GM12878 (cell line): Measurements from ENCODE around the gene ISG15. TPM values are rescaled to one million over a fixed set of nuclear protein-coding genes. Genes with fewer than 3 reads are reported as not detected.

Source experiments
- ATAC-seq: fragments of 200-7000 bp; cut with Tn5 transposase; 3 replicates; pipeline ENCODE4 v1.9.1; 2020; ENCODE audit warnings: mild to moderate bottlenecking, moderate library complexity
- BruUV-seq: library from RNA; stranded (reverse); fragments of 400-500 nt; replicated peaks from 2 replicates; lab custom pipeline; 2021; lab: Mats Ljungman, UMichigan
- CTCF ChIA-PET: fragments of 300-600 bp; sonication (Branson Sonifier 250); formaldehyde crosslinking; extraction: SDS; loops from one replicate; lab custom pipeline; 2021; ENCODE audit warnings: inconsistent platforms; lab: Yijun Ruan, JAX
- POLR2A ChIA-PET: fragments of 350-600 bp; formaldehyde crosslinking; extraction: SDS; loops from one replicate; lab custom pipeline; 2021; ENCODE audit warnings: inconsistent platforms; lab: Charles Lee
- RAD21 ChIA-PET: fragments of 300-600 bp; sonication (Branson Sonifier 250); formaldehyde crosslinking; loops from one replicate; lab custom pipeline; 2023; ENCODE audit warnings: antibody characterized with exemption; ENCODE audit not compliant: unreplicated experiment; lab: Charles Lee
- SMC1A ChIA-PET: fragments of 300-600 bp; sonication (Branson Sonifier 250); formaldehyde crosslinking; loops from one replicate; lab custom pipeline; 2023; ENCODE audit not compliant: unreplicated experiment, uncharacterized antibody; lab: Charles Lee
- DNase-seq: peaks from one replicate; pipeline ENCODE4 v3.0.0-alpha.2; 2011; ENCODE audit warnings: low read depth, low spot score
- FAIRE-seq: peaks from 3 replicates; lab custom pipeline; 2011; peaks lifted over from hg19 to GRCh38; lab: Jason Lieb, UNC
- H2AFZ ChIP-seq: 2 replicates; pipeline ENCODE4 v1.6.0; 2011; ENCODE audit warnings: low read depth, low read length, control low read depth; ENCODE audit not compliant: control insufficient read depth
- H3K27ac ChIP-seq: 2 replicates; pipeline ENCODE4 v1.5.1; 2011; ENCODE audit warnings: control low read depth; ENCODE audit not compliant: control insufficient read depth, insufficient read depth
- H3K27me3 ChIP-seq, 2 experiments: replicated peaks in 1 of 2; 2 replicates each; pipeline versions ENCODE4 v1.6.0 to v1.6.1; 2011; ENCODE audit warnings: low read length in 1 of 2; ENCODE audit not compliant: control insufficient read depth in 2 of 2, insufficient read depth in 2 of 2
- H3K36me3 ChIP-seq, 2 experiments: 2 replicates each; pipeline ENCODE4 v1.5.1; 2011; ENCODE audit warnings: low read length in 1 of 2; ENCODE audit not compliant: control insufficient read depth in 2 of 2, insufficient read depth in 2 of 2
- H3K4me1 ChIP-seq: 2 replicates; pipeline ENCODE4 v1.6.1; 2011; ENCODE audit warnings: mild to moderate bottlenecking, low read length, moderate library complexity, mixed read lengths; ENCODE audit not compliant: control insufficient read depth, insufficient read depth
- H3K4me2 ChIP-seq: 2 replicates; pipeline ENCODE4 v1.6.0; 2011; ENCODE audit warnings: control low read depth; ENCODE audit not compliant: control insufficient read depth, insufficient read depth
- H3K4me3 ChIP-seq: fragments of 200-600 bp; sonication (generic); 2 replicates; pipeline ENCODE4 v1.5.1; 2016
- H3K79me2 ChIP-seq: 2 replicates; pipeline ENCODE4 v1.6.0; 2011; ENCODE audit warnings: low read length; ENCODE audit not compliant: control insufficient read depth, insufficient read depth
- H3K9ac ChIP-seq: 2 replicates; pipeline ENCODE4 v1.8.0; 2011; ENCODE audit warnings: low read length, control low read depth, mixed read lengths; ENCODE audit not compliant: control insufficient read depth, insufficient read depth
- H3K9me3 ChIP-seq: replicated peaks from 3 replicates; pipeline ENCODE4 v1.5.1; 2011; ENCODE audit warnings: mild to moderate bottlenecking, low read length; ENCODE audit not compliant: control insufficient read depth, insufficient read depth
- H4K20me1 ChIP-seq: 2 replicates; pipeline ENCODE4 v1.6.0; 2011; ENCODE audit not compliant: control insufficient read depth, insufficient read depth
- CREB1 ChIP-seq: IDR thresholded peaks from 2 replicates; pipeline ENCODE4 v1.6.1; 2012; ENCODE audit warnings: low read depth, mild to moderate bottlenecking, inconsistent platforms
- POU2F2 ChIP-seq: IDR thresholded peaks from 3 replicates; pipeline ENCODE4 v1.6.1; 2011; ENCODE audit warnings: low read depth, mild to moderate bottlenecking, low read length, borderline replicate concordance
- RELA ChIP-seq: fragments of 450-650 bp; IDR thresholded peaks from 2 replicates; pipeline ENCODE4 v1.8.0; 2014; ENCODE audit warnings: borderline replicate concordance; ENCODE audit not compliant: partially characterized antibody
- WGBS: methylation state at CpG from one replicate; pipeline ENCODE4 v1.1.6; 2016; ENCODE audit warnings: low lambda C conversion rate; ENCODE audit not compliant: insufficient replicate concordance, insufficient coverage; ENCODE audit errors: missing lambda C conversion rate; 5-methylcytosine and 5-hydroxymethylcytosine counted together
- in situ Hi-C: fragments of 300-500 bp; cut with MboI; formaldehyde crosslinking; loops from 9 replicates; pipeline ENCODE4 v1.14.3; 2018; ENCODE audit warnings: mixed read lengths
- intact Hi-C: fragments of 100-400 bp; cut with micrococcal nuclease; formaldehyde crosslinking; loops from one replicate; pipeline ENCODE4 v1.14.2; 2022; ENCODE audit not compliant: unreplicated experiment
- polyA plus RNA-seq, 11 experiments: library from polyadenylated mRNA; depleted of rRNA in 4 of 11; unstranded in 6 of 11; stranded (reverse) in 5 of 11; fragments of >200 nt; fragmentation: Nextera tagmentation in 4 of 11; fragmentation: Illumina TruSeq in 1 of 11; extraction: Ambion mirVana in 4 of 11; extraction: Trizol in 1 of 11; gene quantifications; 1 replicate in 1 of 11; 2 replicates in 10 of 11; pipeline versions ENCODE4 v1.2.1 to v1.2.3, GENCODE V29; 2011 to 2016; ENCODE audit warnings: inconsistent platforms in 2 of 11, missing spikeins in 2 of 11, low read depth in 1 of 11
- total RNA-seq, 4 experiments: library from RNA; depleted of rRNA in 3 of 4; stranded (reverse); fragments of >200 nt in 3 of 4; fragmentation: Illumina TruSeq in 1 of 4; extraction: Trizol in 1 of 4; gene quantifications; 2 replicates each; pipeline versions ENCODE4 v1.2.1 to v1.2.3, GENCODE V29; 2013 to 2021
- TF ChIP-seq, protein P1 (sequence below): fragments of 450-650 bp; formaldehyde crosslinking; IDR thresholded peaks from 2 replicates; pipeline ENCODE4 v1.4.0; 2022; ENCODE audit warnings: mild to moderate bottlenecking, moderate library complexity

ISG15 gene
- total and polyA plus RNA-seq, 10 of the 15 experiments (the other 5 are each of a cell fraction or from before 2014, with no cell fraction given) = 7.8 to 384 (median 274) TPM

GRCh38 chr1:1053682-1054081 lies 40.4 kb downstream of the ISG15 start:
- Histone ChIP-seq H3K27ac (no peak overlapping the region), H3K79me2 (no peaks in the 10 kb centered on the region), H3K4me1 (peaks cover 11% of the 10 kb centered on the region), H3K9me3 (no peaks in the 10 kb centered on the region), H3K4me2 (no peak overlapping the region), H3K4me3 (no peak overlapping the region), H3K27me3 (no peaks in the 10 kb centered on the region), H3K36me3 (peaks cover 3 to 9% of the 10 kb centered on the region in 2 experiments; a peak in 3 of 4 replicates), H4K20me1 (no peaks in the 10 kb centered on the region), H2AFZ (no peak overlapping the region), H3K9ac (no peak overlapping the region)
- 84% methylated on average over 18 of the region's 18 CpGs for WGBS
- CTCF ChIA-PET = no interaction called here
- SMC1A ChIA-PET = no interaction called here
- no peak for FAIRE-seq
- RAD21 ChIA-PET = no interaction called here
- intact Hi-C loops = no loop called here
- DNase-seq = no peak
- TF ChIP-seq POU2F2 (no peak), RELA (no peak), CREB1 (no peak)
- TF ChIP-seq, protein P1, sequence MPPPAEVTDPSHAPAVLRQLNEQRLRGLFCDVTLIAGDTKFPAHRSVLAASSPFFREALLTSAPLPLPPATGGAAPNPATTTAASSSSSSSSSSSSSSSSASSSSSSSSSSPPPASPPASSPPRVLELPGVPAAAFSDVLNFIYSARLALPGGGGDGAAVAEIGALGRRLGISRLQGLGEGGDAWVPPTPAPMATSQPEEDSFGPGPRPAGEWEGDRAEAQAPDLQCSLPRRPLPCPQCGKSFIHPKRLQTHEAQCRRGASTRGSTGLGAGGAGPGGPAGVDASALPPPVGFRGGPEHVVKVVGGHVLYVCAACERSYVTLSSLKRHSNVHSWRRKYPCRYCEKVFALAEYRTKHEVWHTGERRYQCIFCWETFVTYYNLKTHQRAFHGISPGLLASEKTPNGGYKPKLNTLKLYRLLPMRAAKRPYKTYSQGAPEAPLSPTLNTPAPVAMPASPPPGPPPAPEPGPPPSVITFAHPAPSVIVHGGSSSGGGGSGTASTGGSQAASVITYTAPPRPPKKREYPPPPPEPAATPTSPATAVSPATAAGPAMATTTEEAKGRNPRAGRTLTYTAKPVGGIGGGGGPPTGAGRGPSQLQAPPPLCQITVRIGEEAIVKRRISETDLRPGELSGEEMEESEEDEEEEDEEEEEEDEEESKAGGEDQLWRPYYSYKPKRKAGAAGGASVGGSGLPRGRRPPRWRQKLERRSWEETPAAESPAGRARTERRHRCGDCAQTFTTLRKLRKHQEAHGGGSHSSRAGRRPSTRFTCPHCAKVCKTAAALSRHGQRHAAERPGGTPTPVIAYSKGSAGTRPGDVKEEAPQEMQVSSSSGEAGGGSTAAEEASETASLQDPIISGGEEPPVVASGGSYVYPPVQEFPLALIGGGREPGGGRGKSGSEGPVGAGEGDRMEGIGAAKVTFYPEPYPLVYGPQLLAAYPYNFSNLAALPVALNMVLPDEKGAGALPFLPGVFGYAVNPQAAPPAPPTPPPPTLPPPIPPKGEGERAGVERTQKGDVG (CRISPR knock-in tag) = no peak
- ATAC-seq = no peak
- no TSS peak for BruUV-seq
- in situ Hi-C loops = loop anchor here (5.0 kb wide), 1 partner anchor 49 kb away; no protein-coding TSS in a partner anchor
- POLR2A ChIA-PET = no interaction called here
